OCI-LY1 (cell line): ENCODE results near the gene HMCES.

Experiments used
- H2AFZ ChIP-seq: fragments of 200-600 bp; sonication (generic), shearing (Covaris generic); 2 replicates; pipeline ENCODE4 v1.6.0; 2014; ENCODE audit warnings: antibody characterized with exemption, mild to moderate bottlenecking, low read length
- H3F3A ChIP-seq: fragments of 200-600 bp; sonication (generic), shearing (Covaris generic); 2 replicates; pipeline ENCODE4 v1.6.0; 2014; ENCODE audit warnings: mild to moderate bottlenecking, antibody characterized with exemption, low read length, moderate library complexity; ENCODE audit not compliant: insufficient read depth
- H3K27ac ChIP-seq: fragments of 200-600 bp; sonication (generic); 2 replicates; pipeline ENCODE4 v1.5.1; 2014; ENCODE audit warnings: low read length, mixed run types, mild to moderate bottlenecking, low read depth; ENCODE audit not compliant: poor library complexity, severe bottlenecking
- H3K27me3 ChIP-seq: fragments of 200-600 bp; sonication (generic); 2 replicates; pipeline ENCODE4 v1.6.0; 2014; ENCODE audit warnings: antibody characterized with exemption, mild to moderate bottlenecking, low read length, moderate library complexity; ENCODE audit not compliant: insufficient read depth
- H3K36me3 ChIP-seq: fragments of 200-600 bp; sonication (generic); 2 replicates; pipeline ENCODE4 v1.6.1; 2014; ENCODE audit warnings: mild to moderate bottlenecking, antibody characterized with exemption, low read length, moderate library complexity, mixed read lengths; ENCODE audit not compliant: insufficient read depth
- H3K4me1 ChIP-seq: fragments of 200-600 bp; sonication (generic); 2 replicates; pipeline ENCODE4 v1.5.1; 2014; ENCODE audit warnings: mild to moderate bottlenecking, low read length, moderate library complexity; ENCODE audit not compliant: insufficient read depth, severe bottlenecking
- H3K4me2 ChIP-seq: fragments of 200-600 bp; sonication (generic), shearing (Covaris generic); 2 replicates; pipeline ENCODE4 v1.6.1; 2014; ENCODE audit warnings: low read length
- H3K4me3 ChIP-seq: fragments of 200-600 bp; sonication (generic); 2 replicates; pipeline ENCODE4 v1.5.1; 2014; ENCODE audit warnings: low read length, low read depth, mild to moderate bottlenecking, mixed read lengths; ENCODE audit not compliant: poor library complexity, severe bottlenecking
- H3K79me2 ChIP-seq: fragments of 200-600 bp; shearing (Covaris generic); 2 replicates; pipeline ENCODE4 v1.6.1; 2016; ENCODE audit warnings: mixed run types, low read length, mixed read lengths; ENCODE audit not compliant: insufficient read depth
- H3K9ac ChIP-seq: fragments of 200-600 bp; sonication (generic), shearing (Covaris generic); 2 replicates; pipeline ENCODE4 v1.6.1; 2014; ENCODE audit warnings: mild to moderate bottlenecking, low read length, mixed read lengths
- H3K9me2 ChIP-seq: fragments of 200-600 bp; sonication (generic), shearing (Covaris generic); 2 replicates; pipeline ENCODE4 v1.6.1; 2014; ENCODE audit warnings: low read depth, mild to moderate bottlenecking, low read length, mixed read lengths
- H3K9me3 ChIP-seq: fragments of 200-600 bp; shearing (Covaris generic); 2 replicates; pipeline ENCODE4 v1.6.1; 2014; ENCODE audit warnings: low read length, mixed read lengths
- H4K20me1 ChIP-seq: fragments of 200-600 bp; sonication (generic), shearing (Covaris generic); 2 replicates; pipeline ENCODE4 v1.6.0; 2016; ENCODE audit warnings: mild to moderate bottlenecking, low read length; ENCODE audit not compliant: insufficient read depth
- EZH2 ChIP-seq: fragments of 200-600 bp; sonication (generic), shearing (Covaris generic); IDR thresholded peaks from 2 replicates; pipeline ENCODE4 v1.8.0; 2017; ENCODE audit warnings: borderline replicate concordance, mixed run types, mild to moderate bottlenecking, antibody characterized with exemption, low read length, moderate library complexity, mixed read lengths
- TF ChIP-seq, protein P1 (sequence below): fragments of 200-600 bp; sonication (generic), shearing (Covaris generic); IDR thresholded peaks from 2 replicates; pipeline ENCODE4 v1.5.1; 2017; ENCODE audit warnings: mild to moderate bottlenecking, antibody characterized with exemption, low read length, moderate library complexity, mixed read lengths

The HMCES gene

DNA sequence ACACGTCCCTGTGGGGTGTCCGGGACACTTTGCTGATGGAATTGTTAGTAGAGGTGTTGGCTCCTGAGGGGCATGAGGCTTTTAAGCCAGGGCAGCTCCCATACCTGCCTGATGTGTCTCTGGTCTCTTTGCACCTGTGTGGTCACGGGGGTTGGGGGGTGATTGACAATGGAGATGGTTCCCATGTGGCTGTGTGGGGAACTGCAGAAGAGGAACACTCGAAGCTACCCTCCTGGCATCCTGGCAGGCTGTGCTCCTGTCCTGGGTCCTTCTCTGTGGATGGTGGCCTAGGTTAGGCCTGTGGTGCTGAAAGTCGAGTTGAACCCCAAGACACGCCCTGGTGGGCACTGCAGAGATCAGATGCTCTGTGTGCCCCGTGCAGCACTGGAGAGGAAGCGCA lies 73.4 kb downstream of the HMCES start:
- no peaks in the 10 kb centered on the region for H3K9me2 ChIP-seq
- TF ChIP-seq EZH2, result no peak
- TF ChIP-seq, protein P1, sequence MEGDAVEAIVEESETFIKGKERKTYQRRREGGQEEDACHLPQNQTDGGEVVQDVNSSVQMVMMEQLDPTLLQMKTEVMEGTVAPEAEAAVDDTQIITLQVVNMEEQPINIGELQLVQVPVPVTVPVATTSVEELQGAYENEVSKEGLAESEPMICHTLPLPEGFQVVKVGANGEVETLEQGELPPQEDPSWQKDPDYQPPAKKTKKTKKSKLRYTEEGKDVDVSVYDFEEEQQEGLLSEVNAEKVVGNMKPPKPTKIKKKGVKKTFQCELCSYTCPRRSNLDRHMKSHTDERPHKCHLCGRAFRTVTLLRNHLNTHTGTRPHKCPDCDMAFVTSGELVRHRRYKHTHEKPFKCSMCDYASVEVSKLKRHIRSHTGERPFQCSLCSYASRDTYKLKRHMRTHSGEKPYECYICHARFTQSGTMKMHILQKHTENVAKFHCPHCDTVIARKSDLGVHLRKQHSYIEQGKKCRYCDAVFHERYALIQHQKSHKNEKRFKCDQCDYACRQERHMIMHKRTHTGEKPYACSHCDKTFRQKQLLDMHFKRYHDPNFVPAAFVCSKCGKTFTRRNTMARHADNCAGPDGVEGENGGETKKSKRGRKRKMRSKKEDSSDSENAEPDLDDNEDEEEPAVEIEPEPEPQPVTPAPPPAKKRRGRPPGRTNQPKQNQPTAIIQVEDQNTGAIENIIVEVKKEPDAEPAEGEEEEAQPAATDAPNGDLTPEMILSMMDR, result peak; percentile 38; the same call in 1 of the 2 replicates

DNA sequence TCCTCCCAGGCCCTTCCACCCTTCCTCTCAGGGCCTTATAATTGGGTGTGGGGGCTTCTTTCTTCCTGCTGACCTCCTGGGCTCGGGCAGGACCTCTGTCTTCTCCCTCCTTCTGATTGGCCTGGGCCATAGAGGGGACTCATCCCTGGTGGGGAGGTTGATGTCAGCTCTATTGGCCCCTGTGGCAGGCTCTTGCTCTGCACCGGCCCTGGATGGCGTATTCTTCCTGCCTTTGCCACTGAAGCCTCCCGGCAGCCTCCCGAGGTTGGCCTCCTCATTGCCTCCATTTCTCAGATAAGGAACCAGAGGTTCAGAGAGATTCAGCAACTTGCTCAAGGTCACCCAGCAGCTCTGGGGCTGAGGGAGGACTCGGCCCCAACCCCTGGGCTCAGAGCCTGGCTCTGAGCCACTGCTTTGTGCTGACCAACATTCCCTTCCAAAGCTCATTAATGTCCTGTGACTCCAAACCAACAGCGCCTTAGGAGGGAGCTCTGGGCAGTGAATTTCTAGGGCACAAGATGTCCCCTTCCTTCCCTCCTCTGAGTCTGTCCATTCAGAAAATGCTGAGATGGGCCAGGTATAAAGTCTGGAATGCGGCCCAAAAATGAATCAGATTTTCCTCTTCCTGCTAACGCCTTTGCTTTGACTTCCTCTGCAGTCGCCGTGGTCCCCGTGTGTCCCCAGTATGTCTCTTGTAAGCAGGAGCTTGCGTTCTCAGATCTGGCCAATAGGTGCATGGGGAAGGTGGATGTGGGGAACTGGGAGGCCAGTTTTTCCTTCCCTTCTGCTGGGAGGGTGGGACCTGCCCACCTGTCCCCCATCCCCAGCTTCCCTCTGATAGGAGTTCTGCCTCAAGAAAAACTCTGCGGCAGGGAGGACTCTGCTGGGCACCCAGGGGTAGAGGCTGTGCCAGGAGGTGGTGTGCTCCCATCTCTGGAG lies 74.2 kb downstream of the HMCES start:
- Histone ChIP-seq H4K20me1 (no peaks in the 10 kb centered on the region), H2AFZ (no peak overlapping the region)
- TF ChIP-seq, protein P1, result no peak
- no peak for TF ChIP-seq EZH2

More for the DNA sequence above, 73.4 kb downstream of the HMCES start:
- Histone ChIP-seq H3K79me2 (no peaks in the 10 kb centered on the region), H3K9ac (no peak overlapping the region), H3K4me3 (no peak overlapping the region), H4K20me1 (no peaks in the 10 kb centered on the region), H3K4me1 (peaks cover 4% of the 10 kb centered on the region), H3K9me3 (0 out of 2 replicates have a peak, but pooled peaks cover 3% of the 10 kb centered on the region), H3K27ac (no peak overlapping the region), H3K27me3 (peaks cover 7% of the 10 kb centered on the region; the same call in 1 of the 2 replicates), H3F3A (no peaks in the 10 kb centered on the region), H3K36me3 (no peaks in the 10 kb centered on the region), H2AFZ (no peak overlapping the region), H3K4me2 (no peak overlapping the region)

DNA sequence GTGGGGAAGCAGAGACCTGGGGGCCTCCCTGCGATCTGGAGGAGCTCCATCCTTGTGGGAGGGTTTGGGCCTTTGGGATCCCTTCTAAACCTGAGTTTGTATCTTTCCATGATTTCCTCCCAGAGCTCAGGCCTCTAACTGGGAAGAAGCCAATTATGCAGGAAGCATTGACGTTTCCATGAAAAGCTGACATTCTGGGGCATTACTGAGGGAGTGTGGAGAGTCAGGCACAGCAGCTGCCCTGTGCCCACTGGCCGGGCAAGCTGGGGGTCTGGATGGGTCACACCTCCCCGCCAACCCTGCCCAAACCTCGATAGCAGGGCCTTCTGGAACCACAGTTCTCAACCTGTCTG lies 74.9 kb downstream of the HMCES start:
- 0 out of 2 replicates have a peak, but pooled peaks cover 3% of the 10 kb centered on the region for H3K9me3 ChIP-seq
- no peaks in the 10 kb centered on the region for H3K9me2 ChIP-seq
- H3F3A ChIP-seq, result no peaks in the 10 kb centered on the region
- H3K4me1 ChIP-seq, result peaks cover 4% of the 10 kb centered on the region
- H3K9ac ChIP-seq, result no peak overlapping the region
- H3K79me2 ChIP-seq, result no peaks in the 10 kb centered on the region
- no peak overlapping the region for H3K4me3 ChIP-seq
- no peaks in the 10 kb centered on the region; the same call in 1 of the 2 replicates for H3K27me3 ChIP-seq
- no peaks in the 10 kb centered on the region for H3K36me3 ChIP-seq
- TF ChIP-seq, protein P1, result no peak
- no peak for TF ChIP-seq EZH2
- H3K4me2 ChIP-seq, result no peak overlapping the region
- H2AFZ ChIP-seq, result no peak overlapping the region
- no peak overlapping the region for H3K27ac ChIP-seq
- no peaks in the 10 kb centered on the region for H4K20me1 ChIP-seq

More for the DNA sequence above, 74.2 kb downstream of the HMCES start:
- no peaks in the 10 kb centered on the region for H3K36me3 ChIP-seq
- H3K4me3 ChIP-seq, result no peak overlapping the region
- H3K9ac ChIP-seq, result no peak overlapping the region
- 0 out of 2 replicates have a peak, but pooled peaks cover 3% of the 10 kb centered on the region for H3K9me3 ChIP-seq
- H3K4me2 ChIP-seq, result no peak overlapping the region
- H3K27ac ChIP-seq, result no peak overlapping the region
- peaks cover 2% of the 10 kb centered on the region; the same call in 1 of the 2 replicates for H3K27me3 ChIP-seq
- H3K79me2 ChIP-seq, result no peaks in the 10 kb centered on the region
- H3F3A ChIP-seq, result no peaks in the 10 kb centered on the region
- H3K4me1 ChIP-seq, result peaks cover 4% of the 10 kb centered on the region
- H3K9me2 ChIP-seq, result no peaks in the 10 kb centered on the region
